Measurements from ENCODE around the gene FNDC1.

DNA sequence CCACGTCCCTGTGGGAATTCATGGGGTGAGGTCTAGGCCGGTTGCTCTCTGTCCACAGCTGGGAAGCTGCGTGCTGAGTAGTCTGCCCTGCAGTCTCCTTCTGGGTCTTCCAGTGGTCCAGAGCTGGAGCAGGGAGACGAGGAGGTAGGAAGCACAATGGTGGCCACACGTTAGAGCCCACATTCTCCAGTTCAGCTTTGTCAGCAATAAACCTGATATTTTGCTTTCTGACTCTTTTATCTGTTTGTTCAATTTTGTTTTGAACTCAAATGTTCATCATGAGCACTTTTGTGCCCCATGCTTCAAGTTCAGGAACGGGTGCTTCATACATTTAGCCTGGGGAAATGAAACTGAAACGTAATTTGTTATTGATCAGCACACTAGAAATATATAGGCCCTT lies 21.3 kb downstream of the FNDC1 start:
- TF ChIP-seq POLR2A (IDR thresholded peaks at IDR 0.05; ENCODE audit: low read length) (no peak), GATA1 (IDR thresholded peaks at IDR 0.05; ENCODE audit: low read depth, low read length) (no peak)

Measured in erythroblast (primary cell).